WTC11 (cell line): ENCODE data around the gene SAT1. TPM values are rescaled to one million over a fixed set of nuclear protein-coding genes. Genes with fewer than 3 reads are reported as not detected.

Experiments
- ATAC-seq: fragments of 200-7000 bp; cut with Tn5 transposase; 2 replicates; pipeline ENCODE4 v1.10.0; 2021; ENCODE audit warnings: mild to moderate bottlenecking, moderate library complexity
- CTCF ChIA-PET: fragments of 300-600 bp; sonication (Branson Sonifier 250); formaldehyde crosslinking; loops from one replicate; lab custom pipeline; 2021; ENCODE audit warnings: antibody characterized with exemption; lab: Charles Lee
- POLR2A ChIA-PET: fragments of 350-600 bp; sonication (Branson Sonifier 250); formaldehyde crosslinking; loops from one replicate; lab custom pipeline; 2021; ENCODE audit warnings: antibody characterized with exemption; lab: Charles Lee
- DNase-seq: peaks from one replicate; pipeline ENCODE4 v3.0.0; 2021; ENCODE audit warnings: low spot score
- H3K27ac Mint-ChIP-seq: 2 replicates; pipeline ENCODE4 v1.8.0; 2021; ENCODE audit warnings: mixed read lengths
- H3K27me3 Mint-ChIP-seq: 2 replicates; pipeline ENCODE4 v1.8.0; 2021; ENCODE audit warnings: low read depth, mild to moderate bottlenecking, moderate library complexity, mixed read lengths
- H3K36me3 Mint-ChIP-seq: 2 replicates; pipeline ENCODE4 v1.8.0; 2021; ENCODE audit warnings: mixed read lengths
- H3K4me1 Mint-ChIP-seq: 2 replicates; pipeline ENCODE4 v1.8.0; 2022; ENCODE audit warnings: mixed read lengths
- H3K4me3 Mint-ChIP-seq: 2 replicates; pipeline ENCODE4 v1.8.0; 2021; ENCODE audit warnings: mild to moderate bottlenecking, moderate library complexity, mixed read lengths
- H3K9me3 Mint-ChIP-seq: 2 replicates; pipeline ENCODE4 v1.8.0; 2021; ENCODE audit warnings: mixed read lengths
- CBFB ChIP-seq: sonication (generic); formaldehyde crosslinking; IDR thresholded peaks from 2 replicates; pipeline ENCODE4 v1.8.1; 2022; ENCODE audit warnings: mild to moderate bottlenecking, low read depth, missing genetic modification reagents
- E2F1 ChIP-seq: sonication (generic); formaldehyde crosslinking; IDR thresholded peaks from 2 replicates; pipeline ENCODE4 v1.8.0; 2022; ENCODE audit warnings: mild to moderate bottlenecking, missing genetic modification reagents
- FOXP1 ChIP-seq: sonication (generic); formaldehyde crosslinking; IDR thresholded peaks from 2 replicates; pipeline ENCODE4 v1.8.0; 2022; ENCODE audit warnings: missing genetic modification reagents, mild to moderate bottlenecking, moderate library complexity, borderline replicate concordance
- IRF2 ChIP-seq: sonication (generic); formaldehyde crosslinking; IDR thresholded peaks from 2 replicates; pipeline ENCODE4 v1.8.0; 2022; ENCODE audit warnings: low read depth, missing genetic modification reagents, borderline replicate concordance
- RELA ChIP-seq: sonication (generic); formaldehyde crosslinking; IDR thresholded peaks from 2 replicates; pipeline ENCODE4 v1.8.1; 2022; ENCODE audit warnings: missing genetic modification reagents, mild to moderate bottlenecking, borderline replicate concordance
- ZMAT4 ChIP-seq: fragments of 250-450 bp; sonication (Bioruptor Pico); IDR thresholded peaks from 2 replicates; pipeline ENCODE4 v1.9.0; 2021; ENCODE audit warnings: mild to moderate bottlenecking
- ZNF138 ChIP-seq: sonication (generic); formaldehyde crosslinking; conservative IDR thresholded peaks from 2 replicates; pipeline ENCODE4 v1.8.1; 2022; ENCODE audit warnings: mild to moderate bottlenecking, moderate library complexity, missing genetic modification reagents
- total RNA-seq: library from RNA; stranded (reverse); gene quantifications from 3 replicates; pipeline ENCODE4 v1.2.3, GENCODE V29; 2021
- TF ChIP-seq, protein P1 (sequence below): sonication (generic); formaldehyde crosslinking; IDR thresholded peaks from 2 replicates; pipeline ENCODE4 v1.8.0; 2023; ENCODE audit warnings: missing genetic modification reagents, mild to moderate bottlenecking, borderline replicate concordance
- TF ChIP-seq, protein P2 (sequence below): fragments of 200-600 bp; IDR thresholded peaks from 2 replicates; pipeline ENCODE4 v1.8.0; 2022; ENCODE audit warnings: antibody characterized with exemption
- TF ChIP-seq, protein P3 (sequence below): sonication (generic); formaldehyde crosslinking; conservative IDR thresholded peaks from 2 replicates; pipeline ENCODE4 v1.8.1; 2023; ENCODE audit warnings: mild to moderate bottlenecking, low read depth, missing genetic modification reagents, moderate library complexity

SAT1 gene
- total RNA-seq, 1 experiment from 2014 or later: 70.7 TPM

GRCh38 chrX:23764188-23764984, 18.6 kb upstream of the SAT1 start (continued):
- TF ChIP-seq, protein P1, sequence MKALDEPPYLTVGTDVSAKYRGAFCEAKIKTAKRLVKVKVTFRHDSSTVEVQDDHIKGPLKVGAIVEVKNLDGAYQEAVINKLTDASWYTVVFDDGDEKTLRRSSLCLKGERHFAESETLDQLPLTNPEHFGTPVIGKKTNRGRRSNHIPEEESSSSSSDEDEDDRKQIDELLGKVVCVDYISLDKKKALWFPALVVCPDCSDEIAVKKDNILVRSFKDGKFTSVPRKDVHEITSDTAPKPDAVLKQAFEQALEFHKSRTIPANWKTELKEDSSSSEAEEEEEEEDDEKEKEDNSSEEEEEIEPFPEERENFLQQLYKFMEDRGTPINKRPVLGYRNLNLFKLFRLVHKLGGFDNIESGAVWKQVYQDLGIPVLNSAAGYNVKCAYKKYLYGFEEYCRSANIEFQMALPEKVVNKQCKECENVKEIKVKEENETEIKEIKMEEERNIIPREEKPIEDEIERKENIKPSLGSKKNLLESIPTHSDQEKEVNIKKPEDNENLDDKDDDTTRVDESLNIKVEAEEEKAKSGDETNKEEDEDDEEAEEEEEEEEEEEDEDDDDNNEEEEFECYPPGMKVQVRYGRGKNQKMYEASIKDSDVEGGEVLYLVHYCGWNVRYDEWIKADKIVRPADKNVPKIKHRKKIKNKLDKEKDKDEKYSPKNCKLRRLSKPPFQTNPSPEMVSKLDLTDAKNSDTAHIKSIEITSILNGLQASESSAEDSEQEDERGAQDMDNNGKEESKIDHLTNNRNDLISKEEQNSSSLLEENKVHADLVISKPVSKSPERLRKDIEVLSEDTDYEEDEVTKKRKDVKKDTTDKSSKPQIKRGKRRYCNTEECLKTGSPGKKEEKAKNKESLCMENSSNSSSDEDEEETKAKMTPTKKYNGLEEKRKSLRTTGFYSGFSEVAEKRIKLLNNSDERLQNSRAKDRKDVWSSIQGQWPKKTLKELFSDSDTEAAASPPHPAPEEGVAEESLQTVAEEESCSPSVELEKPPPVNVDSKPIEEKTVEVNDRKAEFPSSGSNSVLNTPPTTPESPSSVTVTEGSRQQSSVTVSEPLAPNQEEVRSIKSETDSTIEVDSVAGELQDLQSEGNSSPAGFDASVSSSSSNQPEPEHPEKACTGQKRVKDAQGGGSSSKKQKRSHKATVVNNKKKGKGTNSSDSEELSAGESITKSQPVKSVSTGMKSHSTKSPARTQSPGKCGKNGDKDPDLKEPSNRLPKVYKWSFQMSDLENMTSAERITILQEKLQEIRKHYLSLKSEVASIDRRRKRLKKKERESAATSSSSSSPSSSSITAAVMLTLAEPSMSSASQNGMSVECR (CRISPR knock-in tag): no peak

- H3K9me3 Mint-ChIP-seq: no peaks in the 10 kb centered on the region
- no peak overlapping the region for H3K27ac Mint-ChIP-seq
- ChIA-PET CTCF (interaction anchor here (1.0 kb wide), 1 partner anchor 137 kb away, joined by 3 read pairs; no protein-coding TSS in a partner anchor), POLR2A (no interaction called here)
- no peak for ATAC-seq
- TF ChIP-seq ZMAT4 (CRISPR knock-in tag) (no peak), ZNF138 (CRISPR knock-in tag) (no peak), E2F1 (CRISPR knock-in tag) (no peak)
- TF ChIP-seq, protein P2, sequence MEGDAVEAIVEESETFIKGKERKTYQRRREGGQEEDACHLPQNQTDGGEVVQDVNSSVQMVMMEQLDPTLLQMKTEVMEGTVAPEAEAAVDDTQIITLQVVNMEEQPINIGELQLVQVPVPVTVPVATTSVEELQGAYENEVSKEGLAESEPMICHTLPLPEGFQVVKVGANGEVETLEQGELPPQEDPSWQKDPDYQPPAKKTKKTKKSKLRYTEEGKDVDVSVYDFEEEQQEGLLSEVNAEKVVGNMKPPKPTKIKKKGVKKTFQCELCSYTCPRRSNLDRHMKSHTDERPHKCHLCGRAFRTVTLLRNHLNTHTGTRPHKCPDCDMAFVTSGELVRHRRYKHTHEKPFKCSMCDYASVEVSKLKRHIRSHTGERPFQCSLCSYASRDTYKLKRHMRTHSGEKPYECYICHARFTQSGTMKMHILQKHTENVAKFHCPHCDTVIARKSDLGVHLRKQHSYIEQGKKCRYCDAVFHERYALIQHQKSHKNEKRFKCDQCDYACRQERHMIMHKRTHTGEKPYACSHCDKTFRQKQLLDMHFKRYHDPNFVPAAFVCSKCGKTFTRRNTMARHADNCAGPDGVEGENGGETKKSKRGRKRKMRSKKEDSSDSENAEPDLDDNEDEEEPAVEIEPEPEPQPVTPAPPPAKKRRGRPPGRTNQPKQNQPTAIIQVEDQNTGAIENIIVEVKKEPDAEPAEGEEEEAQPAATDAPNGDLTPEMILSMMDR: no peak
- H3K36me3 Mint-ChIP-seq: no peaks in the 10 kb centered on the region
- H3K27me3 Mint-ChIP-seq: peaks cover 26% of the 10 kb centered on the region
- no peak overlapping the region for H3K4me3 Mint-ChIP-seq
- peaks cover 15% of the 10 kb centered on the region for H3K4me1 Mint-ChIP-seq
- DNase-seq: no peak
Observed at GRCh38 chrX:23765449-23765848, 17.5 kb upstream of the SAT1 start.

DNA sequence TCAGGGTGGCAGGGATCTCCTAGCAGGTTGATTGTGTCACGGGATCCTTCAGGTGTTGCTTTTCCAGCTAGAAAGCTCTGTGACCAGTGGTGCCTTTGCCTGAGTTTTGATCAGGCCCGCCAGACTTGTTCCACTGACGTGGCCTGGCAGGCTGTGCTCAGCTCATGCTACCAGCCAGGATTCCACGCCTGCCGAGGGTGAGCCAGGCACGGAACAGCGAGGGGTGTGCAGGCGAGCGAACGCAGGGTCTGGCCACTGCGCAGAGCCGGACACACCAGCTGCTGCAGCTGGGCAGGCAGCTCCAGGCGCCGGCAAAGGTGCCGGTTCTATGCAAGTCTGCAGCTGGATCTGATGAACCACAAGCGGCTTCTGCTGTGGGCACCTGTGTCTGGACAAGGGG, 17.1 kb upstream of the SAT1 start:
- H3K27ac Mint-ChIP-seq: no peak overlapping the region
- no peaks in the 10 kb centered on the region for H3K36me3 Mint-ChIP-seq
- POLR2A ChIA-PET: no interaction called here
- H3K27me3 Mint-ChIP-seq: peaks cover 26% of the 10 kb centered on the region
- TF ChIP-seq, protein P3, sequence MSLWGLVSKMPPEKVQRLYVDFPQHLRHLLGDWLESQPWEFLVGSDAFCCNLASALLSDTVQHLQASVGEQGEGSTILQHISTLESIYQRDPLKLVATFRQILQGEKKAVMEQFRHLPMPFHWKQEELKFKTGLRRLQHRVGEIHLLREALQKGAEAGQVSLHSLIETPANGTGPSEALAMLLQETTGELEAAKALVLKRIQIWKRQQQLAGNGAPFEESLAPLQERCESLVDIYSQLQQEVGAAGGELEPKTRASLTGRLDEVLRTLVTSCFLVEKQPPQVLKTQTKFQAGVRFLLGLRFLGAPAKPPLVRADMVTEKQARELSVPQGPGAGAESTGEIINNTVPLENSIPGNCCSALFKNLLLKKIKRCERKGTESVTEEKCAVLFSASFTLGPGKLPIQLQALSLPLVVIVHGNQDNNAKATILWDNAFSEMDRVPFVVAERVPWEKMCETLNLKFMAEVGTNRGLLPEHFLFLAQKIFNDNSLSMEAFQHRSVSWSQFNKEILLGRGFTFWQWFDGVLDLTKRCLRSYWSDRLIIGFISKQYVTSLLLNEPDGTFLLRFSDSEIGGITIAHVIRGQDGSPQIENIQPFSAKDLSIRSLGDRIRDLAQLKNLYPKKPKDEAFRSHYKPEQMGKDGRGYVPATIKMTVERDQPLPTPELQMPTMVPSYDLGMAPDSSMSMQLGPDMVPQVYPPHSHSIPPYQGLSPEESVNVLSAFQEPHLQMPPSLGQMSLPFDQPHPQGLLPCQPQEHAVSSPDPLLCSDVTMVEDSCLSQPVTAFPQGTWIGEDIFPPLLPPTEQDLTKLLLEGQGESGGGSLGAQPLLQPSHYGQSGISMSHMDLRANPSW (CRISPR knock-in tag): no peak
- TF ChIP-seq CBFB (CRISPR knock-in tag) (no peak), FOXP1 (CRISPR knock-in tag) (no peak), ZNF138 (CRISPR knock-in tag) (no peak), RELA (CRISPR knock-in tag) (no peak), IRF2 (CRISPR knock-in tag) (no peak)
- TF ChIP-seq, all 79 proteins: peak for 0
- DNase-seq: no peak
- Mint-ChIP-seq H3K4me1 (peaks cover 15% of the 10 kb centered on the region), H3K9me3 (no peaks in the 10 kb centered on the region), H3K4me3 (no peak overlapping the region)
- ATAC-seq: no peak
- CTCF ChIA-PET: interaction anchor here (1.0 kb wide), 1 partner anchor 136 kb away, joined by 3 read pairs; no protein-coding TSS in a partner anchor
